Smooth muscle cell (in vitro differentiated cells): ENCODE data around the gene CIZ1. TPM values are rescaled to one million over a fixed set of nuclear protein-coding genes. Genes with fewer than 3 reads are reported as not detected.

Experiments
- DNase-seq: peaks from one replicate; lab custom pipeline; 2025; ENCODE audit not compliant: unreplicated experiment; lab: John Stamatoyannopoulos, UW
- H2AFZ ChIP-seq: fragments of 200-600 bp; sonication (generic); 2 replicates; pipeline ENCODE4 v1.6.0; 2016; ENCODE audit warnings: antibody characterized with exemption, low read depth, mild to moderate bottlenecking
- H3F3A ChIP-seq: fragments of 200-600 bp; sonication (generic); 2 replicates; pipeline ENCODE4 v1.6.0; 2017; ENCODE audit warnings: antibody characterized with exemption, low read depth
- H3K27ac ChIP-seq: fragments of 200-600 bp; sonication (generic); 2 replicates; pipeline ENCODE4 v1.5.1; 2016; ENCODE audit warnings: low read depth, mild to moderate bottlenecking
- H3K27me3 ChIP-seq: fragments of 200-600 bp; sonication (generic); 2 replicates; pipeline ENCODE4 v1.6.1; 2016; ENCODE audit warnings: low read depth, mild to moderate bottlenecking
- H3K36me3 ChIP-seq: fragments of 200-600 bp; sonication (generic); 2 replicates; pipeline ENCODE4 v1.5.1; 2016; ENCODE audit warnings: low read depth
- H3K4me1 ChIP-seq: fragments of 200-600 bp; sonication (generic); 2 replicates; pipeline ENCODE4 v1.5.1; 2016; ENCODE audit warnings: low read depth
- H3K4me2 ChIP-seq: fragments of 200-600 bp; sonication (generic); 2 replicates; pipeline ENCODE4 v1.6.0; 2016; ENCODE audit warnings: mild to moderate bottlenecking
- H3K4me3 ChIP-seq: fragments of 200-600 bp; sonication (generic); 2 replicates; pipeline ENCODE4 v1.5.1; 2016; ENCODE audit warnings: mild to moderate bottlenecking
- H3K79me2 ChIP-seq: fragments of 200-600 bp; sonication (generic); 2 replicates; pipeline ENCODE4 v1.6.0; 2016; ENCODE audit warnings: low read depth, mild to moderate bottlenecking
- H3K9ac ChIP-seq: fragments of 200-600 bp; sonication (generic); 2 replicates; pipeline ENCODE4 v1.6.0; 2016; ENCODE audit warnings: low read depth
- H3K9me3 ChIP-seq: fragments of 200-600 bp; sonication (generic); replicated peaks from 2 replicates; pipeline ENCODE4 v1.5.1; 2016; ENCODE audit warnings: low read depth
- H4K20me1 ChIP-seq: fragments of 200-600 bp; sonication (generic); 2 replicates; pipeline ENCODE4 v1.6.0; 2016; ENCODE audit warnings: low read depth
- WGBS: methylation state at CpG from one replicate; pipeline ENCODE4 v1.1.7; 2016; ENCODE audit warnings: low lambda C conversion rate; 5-methylcytosine and 5-hydroxymethylcytosine counted together
- polyA plus RNA-seq: library from polyadenylated mRNA; unstranded; fragments of >200 nt; fragmentation: Nextera tagmentation; extraction: Ambion mirVana; gene quantifications from 2 replicates; pipeline ENCODE4 v1.2.1, GENCODE V29; 2016
- total RNA-seq: library from RNA; depleted of rRNA; stranded (reverse); fragments of >200 nt; gene quantifications from 2 replicates; pipeline ENCODE4 v1.2.3, GENCODE V29; 2014
- TF ChIP-seq, protein P1 (sequence below): fragments of 200-600 bp; sonication (generic); IDR thresholded peaks from 2 replicates; pipeline ENCODE4 v1.5.1; 2017; ENCODE audit warnings: borderline replicate concordance, mild to moderate bottlenecking, antibody characterized with exemption; ENCODE audit not compliant: insufficient read depth, poor library complexity, severe bottlenecking

Gene CIZ1
- total and polyA plus RNA-seq, 2 experiments from 2014 or later: 23.5 to 84.0 TPM

DNA sequence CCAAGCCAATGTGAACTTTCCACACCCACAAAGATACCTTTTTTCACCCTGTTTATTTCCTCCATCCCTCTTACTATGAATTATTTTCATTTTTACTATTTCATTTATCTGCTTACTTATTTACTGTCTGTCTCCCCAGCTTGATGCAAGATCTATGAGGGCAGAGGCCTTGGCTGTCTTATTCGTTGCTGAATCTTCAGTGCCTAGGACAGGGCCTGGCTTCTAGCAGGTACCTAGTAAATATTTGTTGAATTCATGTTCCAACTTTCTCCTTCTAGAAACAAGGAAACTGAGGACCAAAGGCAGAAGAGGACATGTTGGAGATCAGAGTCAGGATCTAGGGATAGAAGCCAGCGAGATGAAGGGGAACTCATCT is 11.3 kb upstream of the CIZ1 start:
- no peaks in the 10 kb centered on the region for H3K36me3 ChIP-seq
- no peak for DNase-seq
- peaks cover 27% of the 10 kb centered on the region for H4K20me1 ChIP-seq
- H3K27me3 ChIP-seq: no peaks in the 10 kb centered on the region
- peak overlapping the region; percentile 75 for H2AFZ ChIP-seq
- TF ChIP-seq, protein P1, sequence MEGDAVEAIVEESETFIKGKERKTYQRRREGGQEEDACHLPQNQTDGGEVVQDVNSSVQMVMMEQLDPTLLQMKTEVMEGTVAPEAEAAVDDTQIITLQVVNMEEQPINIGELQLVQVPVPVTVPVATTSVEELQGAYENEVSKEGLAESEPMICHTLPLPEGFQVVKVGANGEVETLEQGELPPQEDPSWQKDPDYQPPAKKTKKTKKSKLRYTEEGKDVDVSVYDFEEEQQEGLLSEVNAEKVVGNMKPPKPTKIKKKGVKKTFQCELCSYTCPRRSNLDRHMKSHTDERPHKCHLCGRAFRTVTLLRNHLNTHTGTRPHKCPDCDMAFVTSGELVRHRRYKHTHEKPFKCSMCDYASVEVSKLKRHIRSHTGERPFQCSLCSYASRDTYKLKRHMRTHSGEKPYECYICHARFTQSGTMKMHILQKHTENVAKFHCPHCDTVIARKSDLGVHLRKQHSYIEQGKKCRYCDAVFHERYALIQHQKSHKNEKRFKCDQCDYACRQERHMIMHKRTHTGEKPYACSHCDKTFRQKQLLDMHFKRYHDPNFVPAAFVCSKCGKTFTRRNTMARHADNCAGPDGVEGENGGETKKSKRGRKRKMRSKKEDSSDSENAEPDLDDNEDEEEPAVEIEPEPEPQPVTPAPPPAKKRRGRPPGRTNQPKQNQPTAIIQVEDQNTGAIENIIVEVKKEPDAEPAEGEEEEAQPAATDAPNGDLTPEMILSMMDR: no peak
- WGBS: 41% methylated on average over 2 of the region's 2 CpGs
- peak overlapping the region; percentile 45 for H3K27ac ChIP-seq
- peak overlapping the region; percentile 92 for H3K4me2 ChIP-seq
- peaks cover 8% of the 10 kb centered on the region for H3F3A ChIP-seq
- no peak overlapping the region for H3K9ac ChIP-seq
- peaks cover 14% of the 10 kb centered on the region for H3K4me1 ChIP-seq
- peak overlapping the region; percentile 89 for H3K4me3 ChIP-seq
- H3K9me3 ChIP-seq: no peaks in the 10 kb centered on the region
- H3K79me2 ChIP-seq: peaks cover 5% of the 10 kb centered on the region

DNA sequence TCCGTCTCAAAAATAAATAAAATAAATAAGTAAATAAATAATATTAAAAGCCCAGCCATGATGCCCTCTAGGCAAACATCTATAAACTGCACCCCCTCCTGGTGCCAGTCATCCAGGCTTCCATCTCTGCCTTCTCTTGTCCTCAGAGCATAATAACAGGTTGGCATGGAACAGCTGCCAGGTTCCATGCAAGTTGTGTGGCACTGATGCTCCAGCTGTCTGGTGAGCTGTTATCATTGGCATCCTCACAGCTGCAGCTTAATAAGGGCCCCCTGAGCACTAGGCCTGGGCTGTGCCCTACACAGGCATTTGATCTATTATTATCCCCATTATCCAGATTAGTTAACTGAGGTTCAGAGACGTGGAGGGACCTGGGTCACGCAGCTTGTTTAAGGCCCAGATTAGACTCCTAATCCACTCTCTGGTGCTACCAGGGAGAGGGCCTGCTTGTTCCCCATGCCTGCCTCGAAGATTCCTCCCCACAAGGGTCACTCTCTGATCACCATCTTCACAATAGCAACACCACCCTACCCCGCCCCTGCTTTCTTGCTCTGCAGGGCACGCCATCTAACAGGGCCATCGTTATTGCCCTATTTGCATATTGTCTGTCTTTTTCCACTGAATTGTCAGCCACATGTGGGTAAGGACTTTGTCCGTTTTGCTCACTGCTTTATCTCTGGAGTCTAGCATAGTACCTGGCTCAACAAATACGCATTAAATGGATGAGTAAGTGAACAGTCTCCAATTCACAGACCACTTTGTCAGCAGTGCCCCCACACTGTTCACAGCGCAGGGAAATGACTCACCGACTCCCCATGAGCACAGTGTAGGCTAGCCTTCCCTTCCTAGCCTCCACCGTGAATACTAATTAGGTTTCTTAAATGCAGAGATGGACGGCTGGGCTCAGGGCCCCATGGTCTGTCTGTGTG is 10.3 kb upstream of the CIZ1 start:
- H3F3A ChIP-seq: peaks cover 8% of the 10 kb centered on the region
- no peak overlapping the region for H3K9ac ChIP-seq
- no peaks in the 10 kb centered on the region for H3K36me3 ChIP-seq
- no peaks in the 10 kb centered on the region for H3K27me3 ChIP-seq
- no peak for DNase-seq
- 58% methylated on average over 13 of the region's 13 CpGs for WGBS
- H4K20me1 ChIP-seq: peaks cover 18% of the 10 kb centered on the region
- peaks cover 5% of the 10 kb centered on the region for H3K79me2 ChIP-seq
- peak overlapping the region; percentile 92 for H3K4me2 ChIP-seq
- H3K9me3 ChIP-seq: no peaks in the 10 kb centered on the region
- H2AFZ ChIP-seq: no peak overlapping the region
- H3K27ac ChIP-seq: peak overlapping the region; percentile 45
- no peak overlapping the region for H3K4me3 ChIP-seq
- TF ChIP-seq, protein P1: no peak
- peaks cover 14% of the 10 kb centered on the region for H3K4me1 ChIP-seq

DNA sequence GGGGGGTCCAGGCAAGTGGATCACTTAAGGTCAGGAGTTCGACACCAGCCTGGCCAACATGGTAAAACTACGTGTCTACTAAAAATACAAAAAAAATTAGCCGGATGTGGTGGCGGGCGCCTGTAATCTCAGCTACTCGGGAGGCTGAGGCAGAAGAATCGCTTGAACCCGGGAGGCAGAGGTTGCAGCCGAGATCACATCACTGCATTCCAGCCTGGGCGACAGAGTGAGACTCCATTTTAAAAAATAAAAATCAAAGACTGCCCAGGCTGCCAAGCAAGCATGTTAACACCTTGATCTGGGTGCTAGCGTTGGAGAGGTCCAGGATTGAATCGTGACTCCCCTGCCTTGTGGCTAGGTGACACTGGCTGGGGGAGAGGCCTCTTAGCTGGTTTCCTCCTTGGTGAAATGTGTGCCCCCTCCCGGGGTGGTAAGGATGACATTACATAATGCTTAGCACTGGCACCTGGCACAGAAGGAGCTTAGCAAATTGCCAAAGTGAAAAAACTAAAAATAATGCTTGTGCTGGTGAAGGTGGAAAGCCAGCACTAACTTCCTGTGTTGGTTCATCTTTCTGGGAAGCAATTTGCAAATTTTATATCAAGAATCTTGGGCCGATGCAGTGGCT is 2.2 kb upstream of the CIZ1 start:
- no peaks in the 10 kb centered on the region for H4K20me1 ChIP-seq
- H3K4me1 ChIP-seq: peaks cover 6% of the 10 kb centered on the region
- 94% methylated on average over 14 of the region's 14 CpGs for WGBS
- H3K4me2 ChIP-seq: no peak overlapping the region
- H3K9ac ChIP-seq: no peak overlapping the region
- H3K27me3 ChIP-seq: no peaks in the 10 kb centered on the region
- H3K79me2 ChIP-seq: peaks cover 17% of the 10 kb centered on the region
- no peak overlapping the region for H3K4me3 ChIP-seq
- TF ChIP-seq, protein P1: no peak
- H3F3A ChIP-seq: peaks cover 3% of the 10 kb centered on the region
- no peaks in the 10 kb centered on the region for H3K9me3 ChIP-seq
- no peak overlapping the region for H3K27ac ChIP-seq
- H2AFZ ChIP-seq: no peak overlapping the region
- DNase-seq: no peak
- no peaks in the 10 kb centered on the region for H3K36me3 ChIP-seq
